Astrocyte (in vitro differentiated cells and primary cell): Measurements from ENCODE around the gene HSD17B2.

Source experiments
- CTCF ChIP-seq: IDR thresholded peaks from 2 replicates; pipeline ENCODE4 v1.5.1; 2011; ENCODE audit warnings: low read depth, mild to moderate bottlenecking, inconsistent platforms, low read length, moderate library complexity; ENCODE audit not compliant: insufficient read depth
- EZH2 ChIP-seq: IDR thresholded peaks from 2 replicates; pipeline ENCODE4 v1.6.1; 2012; ENCODE audit warnings: mild to moderate bottlenecking, low read length, inconsistent platforms; ENCODE audit not compliant: insufficient read depth

DNA sequence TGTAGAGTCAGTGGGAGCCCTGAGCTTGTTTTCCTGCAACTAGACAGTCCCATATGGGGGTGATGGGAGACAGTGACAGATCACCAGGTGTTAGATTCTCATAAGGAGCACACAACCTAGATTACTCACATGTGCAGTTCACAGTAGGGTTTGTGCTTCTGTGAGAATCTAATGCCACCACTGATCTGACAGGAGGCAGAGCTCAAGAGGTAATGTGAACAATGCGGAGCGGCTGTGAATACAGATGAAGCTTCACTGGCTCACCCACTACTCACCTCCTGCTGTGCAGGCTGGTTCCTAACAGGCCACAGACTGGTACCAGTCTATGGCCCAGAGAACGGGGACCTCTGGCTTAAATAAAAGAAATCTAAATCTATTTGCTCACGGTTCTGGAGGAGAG lies 10.2 kb upstream of the HSD17B2 start:
- TF ChIP-seq CTCF (no peak), EZH2 (no peak)
